ENCODE data around the gene GDAP2. TPM values are rescaled to one million over a fixed set of nuclear protein-coding genes. Genes with fewer than 3 reads are reported as not detected.

The GDAP2 gene
- total RNA-seq, 1 donor from 2014 or later = 20.8 TPM

DNA sequence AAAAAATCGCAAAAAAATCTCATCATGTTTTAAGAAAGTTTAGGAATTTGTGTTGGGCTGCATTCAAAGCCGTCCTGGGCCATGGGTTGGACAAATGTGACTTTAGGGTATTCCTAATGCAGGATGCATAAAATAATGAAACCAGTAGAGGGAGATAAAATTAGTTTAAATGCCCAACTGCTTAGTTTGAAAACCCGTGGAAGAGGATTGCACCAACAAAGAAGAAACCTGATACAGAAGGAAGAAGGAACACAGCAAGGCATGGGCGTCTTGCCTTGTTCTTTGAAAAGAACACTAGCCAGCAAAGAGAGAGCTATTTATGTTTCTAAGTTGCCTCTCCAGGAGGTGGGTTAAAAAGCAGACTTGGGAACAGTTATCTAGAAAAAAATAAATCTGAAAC lies 38.1 kb upstream of the GDAP2 start:
- Histone ChIP-seq H3K36me3 (ENCODE audit: control insufficient read depth, insufficient read depth, low read length) (peaks cover 2% of the 10 kb centered on the region), H3K27me3 (ENCODE audit: control insufficient read depth, insufficient read depth, low read length) (no peaks in the 10 kb centered on the region), H3K4me3 (ENCODE audit: low read depth, low read length) (no peak overlapping the region)
- DNase-seq (ENCODE audit: low read depth) (peak; percentile 60), FAIRE-seq (no peak)
- TF ChIP-seq, protein P1, sequence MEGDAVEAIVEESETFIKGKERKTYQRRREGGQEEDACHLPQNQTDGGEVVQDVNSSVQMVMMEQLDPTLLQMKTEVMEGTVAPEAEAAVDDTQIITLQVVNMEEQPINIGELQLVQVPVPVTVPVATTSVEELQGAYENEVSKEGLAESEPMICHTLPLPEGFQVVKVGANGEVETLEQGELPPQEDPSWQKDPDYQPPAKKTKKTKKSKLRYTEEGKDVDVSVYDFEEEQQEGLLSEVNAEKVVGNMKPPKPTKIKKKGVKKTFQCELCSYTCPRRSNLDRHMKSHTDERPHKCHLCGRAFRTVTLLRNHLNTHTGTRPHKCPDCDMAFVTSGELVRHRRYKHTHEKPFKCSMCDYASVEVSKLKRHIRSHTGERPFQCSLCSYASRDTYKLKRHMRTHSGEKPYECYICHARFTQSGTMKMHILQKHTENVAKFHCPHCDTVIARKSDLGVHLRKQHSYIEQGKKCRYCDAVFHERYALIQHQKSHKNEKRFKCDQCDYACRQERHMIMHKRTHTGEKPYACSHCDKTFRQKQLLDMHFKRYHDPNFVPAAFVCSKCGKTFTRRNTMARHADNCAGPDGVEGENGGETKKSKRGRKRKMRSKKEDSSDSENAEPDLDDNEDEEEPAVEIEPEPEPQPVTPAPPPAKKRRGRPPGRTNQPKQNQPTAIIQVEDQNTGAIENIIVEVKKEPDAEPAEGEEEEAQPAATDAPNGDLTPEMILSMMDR (IDR thresholded peaks at IDR 0.05; ENCODE audit: insufficient read depth, low read length, severe bottlenecking) = peak; percentile 38

DNA sequence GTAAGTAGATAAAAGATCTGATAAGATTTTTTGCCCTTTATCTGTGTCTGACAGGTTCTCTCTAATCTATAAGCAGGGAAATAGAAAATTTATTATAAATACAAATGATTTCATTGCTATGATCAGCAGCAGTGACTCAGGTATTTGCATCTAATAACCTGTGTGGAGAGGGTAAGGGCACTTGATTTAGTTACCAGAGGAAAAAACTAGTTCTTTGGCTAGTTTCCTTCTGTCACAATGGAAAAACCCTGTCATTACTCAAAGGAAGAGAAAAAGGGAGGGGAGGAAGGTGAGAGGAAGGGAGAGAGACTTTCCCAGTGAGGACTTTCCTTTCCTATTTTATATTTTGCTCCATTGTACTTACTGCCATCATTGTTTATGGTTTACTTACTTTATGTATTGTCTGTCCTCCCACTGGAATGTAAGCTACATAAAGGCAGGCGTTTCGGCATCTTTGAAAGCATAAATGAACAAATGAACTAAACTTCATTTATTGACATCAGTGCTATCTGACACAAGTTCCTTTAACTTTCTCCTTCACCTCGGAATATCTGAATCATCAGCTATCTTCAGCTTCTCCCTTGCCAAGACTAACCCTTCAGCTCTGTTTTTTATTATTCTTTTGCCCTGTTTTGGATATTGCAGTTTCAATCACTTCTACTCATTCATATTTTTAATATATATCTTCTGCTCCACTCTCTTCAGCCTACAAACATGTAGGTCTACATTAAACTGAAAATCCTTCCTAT lies 35.0 kb upstream of the GDAP2 start:
- TF ChIP-seq, protein P1 (IDR thresholded peaks at IDR 0.05; ENCODE audit: insufficient read depth, low read length, severe bottlenecking) = no peak
- Histone ChIP-seq H3K4me3 (ENCODE audit: low read depth, low read length) (no peak overlapping the region), H3K36me3 (ENCODE audit: control insufficient read depth, insufficient read depth, low read length) (peaks cover 3% of the 10 kb centered on the region), H3K27me3 (ENCODE audit: control insufficient read depth, insufficient read depth, low read length) (no peaks in the 10 kb centered on the region)
- FAIRE-seq (no peak), DNase-seq (ENCODE audit: low read depth) (no peak)

DNA sequence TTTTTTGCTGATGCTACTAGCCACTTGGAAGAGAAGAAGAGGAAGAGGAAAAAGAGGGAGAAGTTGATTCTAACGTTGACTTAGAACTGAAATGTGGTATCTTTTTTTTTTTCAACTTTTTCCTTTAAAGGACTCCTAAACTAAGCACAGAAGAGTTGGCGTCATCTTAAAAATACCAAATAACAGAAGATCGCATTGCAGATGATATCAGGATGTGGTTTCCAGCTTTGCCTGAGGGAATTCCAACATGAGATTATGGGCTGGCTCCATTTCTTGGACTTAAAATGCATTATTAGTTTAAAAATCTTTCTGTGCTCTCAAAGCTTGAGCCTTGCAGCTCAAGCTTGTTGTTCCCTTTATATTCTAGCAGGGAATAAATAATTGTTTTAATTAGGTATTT lies 29.9 kb upstream of the GDAP2 start:
- DNase-seq (ENCODE audit: low read depth) (no peak), FAIRE-seq (no peak)
- no peak overlapping the region for H3K4me3 ChIP-seq (ENCODE audit: low read depth, low read length)
- TF ChIP-seq, protein P1 (IDR thresholded peaks at IDR 0.05; ENCODE audit: insufficient read depth, low read length, severe bottlenecking) = no peak
- H3K27me3 ChIP-seq (ENCODE audit: control insufficient read depth, insufficient read depth, low read length) = no peaks in the 10 kb centered on the region
- peaks cover 8% of the 10 kb centered on the region for H3K36me3 ChIP-seq (ENCODE audit: control insufficient read depth, insufficient read depth, low read length)

DNA sequence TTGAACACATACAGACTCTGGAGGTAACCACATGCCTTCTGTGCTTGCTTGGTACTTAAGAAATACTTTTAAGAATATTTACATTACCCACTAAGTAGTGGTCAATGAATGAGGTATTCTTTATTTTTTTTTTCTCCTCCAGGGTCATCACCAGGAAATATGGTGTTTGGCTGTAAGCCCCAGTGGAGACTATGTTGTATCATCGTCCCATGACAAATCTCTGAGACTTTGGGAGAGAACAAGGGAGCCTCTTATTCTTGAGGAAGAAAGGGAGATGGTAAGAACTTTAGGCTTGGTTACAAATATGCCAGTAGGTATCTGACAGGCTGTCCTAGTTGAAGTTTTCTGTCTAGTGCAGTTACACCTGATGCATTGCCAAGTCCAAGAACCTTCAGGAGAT lies 23.0 kb upstream of the GDAP2 start:
- H3K4me3 ChIP-seq (ENCODE audit: low read depth, low read length) = no peak overlapping the region
- peaks cover 19% of the 10 kb centered on the region for H3K36me3 ChIP-seq (ENCODE audit: control insufficient read depth, insufficient read depth, low read length)
- DNase-seq (ENCODE audit: low read depth) (no peak), FAIRE-seq (no peak)
- H3K27me3 ChIP-seq (ENCODE audit: control insufficient read depth, insufficient read depth, low read length) = no peaks in the 10 kb centered on the region
- TF ChIP-seq, protein P1 (IDR thresholded peaks at IDR 0.05; ENCODE audit: insufficient read depth, low read length, severe bottlenecking) = no peak

DNA sequence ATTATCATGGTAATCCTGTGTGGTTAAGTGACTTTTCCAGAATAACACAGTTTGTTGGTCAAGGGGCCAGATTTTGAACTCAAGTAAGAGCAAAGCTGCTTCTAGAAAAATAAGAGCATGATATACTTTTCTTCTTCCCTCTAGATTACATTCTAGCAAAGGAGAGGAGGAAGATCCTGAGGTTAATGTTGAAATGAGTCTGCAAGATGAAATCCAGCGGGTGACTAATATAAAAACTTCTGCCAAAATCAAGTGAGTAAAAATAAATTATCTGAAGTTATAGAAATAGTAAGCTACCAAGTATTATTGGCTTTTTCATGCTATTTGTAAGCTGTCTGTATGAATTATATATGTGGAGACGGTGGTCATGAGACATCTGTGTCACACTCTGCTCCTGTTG lies 12.9 kb upstream of the GDAP2 start:
- Histone ChIP-seq H3K4me3 (ENCODE audit: low read depth, low read length) (no peak overlapping the region), H3K36me3 (ENCODE audit: control insufficient read depth, insufficient read depth, low read length) (peaks cover 17% of the 10 kb centered on the region), H3K27me3 (ENCODE audit: control insufficient read depth, insufficient read depth, low read length) (no peaks in the 10 kb centered on the region)
- TF ChIP-seq, protein P1 (IDR thresholded peaks at IDR 0.05; ENCODE audit: insufficient read depth, low read length, severe bottlenecking) = no peak
- no peak for FAIRE-seq
- DNase-seq (ENCODE audit: low read depth) = no peak

DNA sequence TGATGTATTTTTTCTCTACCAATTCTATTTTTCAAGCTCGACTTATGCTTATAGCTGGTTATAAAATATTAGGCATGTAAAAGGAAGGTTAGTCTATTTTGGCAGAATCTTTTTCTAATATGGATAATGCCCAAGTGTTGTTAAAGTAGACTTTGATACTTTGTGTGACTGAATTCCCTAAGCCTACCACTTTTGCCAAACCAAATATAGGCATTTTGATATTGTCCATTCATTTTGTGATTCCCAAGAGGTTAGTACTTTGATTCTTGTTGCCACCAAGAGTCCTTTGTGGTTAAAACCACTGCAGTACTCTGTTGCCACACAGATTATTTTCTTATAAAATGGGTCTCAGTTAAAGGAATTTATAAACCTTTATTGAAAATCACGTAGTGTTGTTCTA lies 4.3 kb upstream of the GDAP2 start:
- no peak for DNase-seq (ENCODE audit: low read depth)
- H3K36me3 ChIP-seq (ENCODE audit: control insufficient read depth, insufficient read depth, low read length) = peaks cover 11% of the 10 kb centered on the region
- no peaks in the 10 kb centered on the region for H3K27me3 ChIP-seq (ENCODE audit: control insufficient read depth, insufficient read depth, low read length)
- H3K4me3 ChIP-seq (ENCODE audit: low read depth, low read length) = no peak overlapping the region
- TF ChIP-seq, protein P1 (IDR thresholded peaks at IDR 0.05; ENCODE audit: insufficient read depth, low read length, severe bottlenecking) = no peak
- no peak for FAIRE-seq

All from bronchial epithelial cell (primary cell).